CD14-positive monocyte (primary cell): ENCODE results near the gene ITGAL. TPM values are rescaled to one million over a fixed set of nuclear protein-coding genes. Genes with fewer than 3 reads are reported as not detected.

Experiments used
- DNase-seq, 3 donors: peaks; one replicate each; pipeline ENCODE4 v3.0.0-alpha.2; 2011 to 2022
- H2AFZ ChIP-seq: 2 replicates; pipeline ENCODE4 v1.6.0; 2012; ENCODE audit warnings: mild to moderate bottlenecking, low read depth, low read length, inconsistent platforms; ENCODE audit not compliant: insufficient read depth, poor library complexity, severe bottlenecking
- H3K27ac ChIP-seq, 2 donors: 1 replicate in 1 of 2; 2 replicates in 1 of 2; pipeline ENCODE4 v1.5.1; 2012 to 2013; ENCODE audit warnings: low read length in 2 of 2, control low read depth in 1 of 2, inconsistent platforms in 1 of 2, low read depth in 1 of 2, mild to moderate bottlenecking in 1 of 2
- H3K27me3 ChIP-seq, 2 donors: one replicate each; pipeline versions ENCODE4 v1.6.0 to v1.6.1; 2011 to 2013; ENCODE audit warnings: low read length in 2 of 2; ENCODE audit not compliant: control insufficient read depth in 2 of 2, insufficient read depth in 2 of 2
- H3K36me3 ChIP-seq, 2 donors: replicated peaks in 1 of 2; 1 replicate in 1 of 2; 2 replicates in 1 of 2; pipeline versions ENCODE4 v1.5.1 to v1.6.1; 2012 to 2013; ENCODE audit warnings: low read length in 2 of 2, control low read depth in 1 of 2, inconsistent platforms in 1 of 2, mild to moderate bottlenecking in 1 of 2; ENCODE audit not compliant: insufficient read depth in 2 of 2, control insufficient read depth in 1 of 2
- H3K4me1 ChIP-seq, 2 donors: 1 replicate in 1 of 2; 2 replicates in 1 of 2; pipeline versions ENCODE4 v1.5.1 to v1.6.1; 2012 to 2013; ENCODE audit warnings: low read length in 2 of 2, control low read depth in 1 of 2, inconsistent platforms in 1 of 2, mild to moderate bottlenecking in 1 of 2, moderate library complexity in 1 of 2; ENCODE audit not compliant: insufficient read depth in 2 of 2, control insufficient read depth in 1 of 2
- H3K4me2 ChIP-seq: replicated peaks from 2 replicates; pipeline ENCODE3; 2012; ENCODE audit warnings: low read length, moderate library complexity, mild to moderate bottlenecking; ENCODE audit not compliant: poor library complexity, severe bottlenecking; ENCODE audit errors: extremely low read depth
- H3K4me3 ChIP-seq, 3 experiments: fragments of 200-600 bp in 1 of 3; sonication (generic) in 1 of 3; replicated peaks in 1 of 3; 1 replicate in 2 of 3; 2 replicates in 1 of 3; pipeline ENCODE4 v1.5.1; 2011 to 2013; ENCODE audit warnings: low read length in 3 of 3, mild to moderate bottlenecking in 3 of 3, control low read depth in 2 of 3, low read depth in 2 of 3, inconsistent platforms in 1 of 3, moderate library complexity in 1 of 3
- H3K79me2 ChIP-seq: 2 replicates; pipeline ENCODE4 v1.6.0; 2012; ENCODE audit warnings: mild to moderate bottlenecking, control low read depth, inconsistent platforms, low read length, moderate library complexity; ENCODE audit not compliant: insufficient read depth
- H3K9ac ChIP-seq: 2 replicates; pipeline ENCODE4 v1.6.0; 2017; ENCODE audit warnings: low read length, mild to moderate bottlenecking; ENCODE audit not compliant: insufficient read depth, poor library complexity, severe bottlenecking
- H3K9me3 ChIP-seq, 2 donors: replicated peaks in 1 of 2; 1 replicate in 1 of 2; 2 replicates in 1 of 2; pipeline versions ENCODE4 v1.5.1 to v1.6.1; 2012 to 2013; ENCODE audit warnings: low read length in 2 of 2, control low read depth in 1 of 2; ENCODE audit not compliant: control insufficient read depth in 1 of 2, insufficient read depth in 1 of 2
- H4K20me1 ChIP-seq: 2 replicates; pipeline ENCODE4 v1.6.0; 2012; ENCODE audit warnings: mild to moderate bottlenecking, low read length, control low read depth, moderate library complexity; ENCODE audit not compliant: insufficient read depth
- H3K27ac Mint-ChIP-seq, 7 donors: one replicate each; pipeline ENCODE4 v1.8.0; 2020; ENCODE audit warnings: mild to moderate bottlenecking in 7 of 7, mixed read lengths in 7 of 7, moderate library complexity in 6 of 7, inconsistent platforms in 2 of 7
- H3K27me3 Mint-ChIP-seq, 3 donors: one replicate each; pipeline ENCODE4 v1.8.0; 2021 to 2022; ENCODE audit warnings: low read depth in 3 of 3, mild to moderate bottlenecking in 3 of 3, mixed read lengths in 3 of 3, moderate library complexity in 3 of 3, inconsistent platforms in 1 of 3
- H3K36me3 Mint-ChIP-seq, 2 donors: one replicate each; pipeline ENCODE4 v1.8.0; 2020; ENCODE audit warnings: mixed read lengths in 2 of 2, inconsistent platforms in 1 of 2, mild to moderate bottlenecking in 1 of 2
- H3K4me1 Mint-ChIP-seq: one replicate; pipeline ENCODE4 v1.8.0; 2020; ENCODE audit warnings: mild to moderate bottlenecking, mixed read lengths
- H3K4me3 Mint-ChIP-seq, 2 donors: one replicate each; pipeline ENCODE4 v1.8.0; 2020; ENCODE audit warnings: mild to moderate bottlenecking in 2 of 2, mixed read lengths in 2 of 2, moderate library complexity in 1 of 2
- H3K9me3 Mint-ChIP-seq, 7 donors: one replicate each; pipeline ENCODE4 v1.8.0; 2020 to 2022; ENCODE audit warnings: mixed read lengths in 7 of 7, mild to moderate bottlenecking in 6 of 7, moderate library complexity in 6 of 7, inconsistent platforms in 2 of 7
- WGBS: methylation state at CpG from one replicate; pipeline ENCODE4 v1.1.5; 2013; ENCODE audit warnings: missing lambda C conversion rate; ENCODE audit not compliant: insufficient coverage; 5-methylcytosine and 5-hydroxymethylcytosine counted together
- intact Hi-C, 2 donors: fragments of 100-400 bp; cut with micrococcal nuclease; formaldehyde crosslinking; loops; one replicate each; pipeline versions ENCODE4 v1.15.0 to v1.15.1; 2023
- polyA plus RNA-seq, 3 donors: library from polyadenylated mRNA; depleted of rRNA in 1 of 3; unstranded in 2 of 3; stranded (reverse) in 1 of 3; fragments of 300-500 nt in 2 of 3; fragments of >200 nt in 1 of 3; fragmentation: Illumina TruSeq in 2 of 3; gene quantifications; 1 replicate in 2 of 3; 2 replicates in 1 of 3; pipeline ENCODE4 v1.2.3, GENCODE V29; 2012 to 2021
- TF ChIP-seq, protein P1 (sequence below): fragments of 200-600 bp; IDR thresholded peaks from one replicate; pipeline ENCODE4 v1.8.0; 2022; ENCODE audit warnings: antibody characterized with exemption, mild to moderate bottlenecking

Gene ITGAL
- polyA plus RNA-seq, 3 donors: 56.8 to 474 (median 109) TPM

DNA sequence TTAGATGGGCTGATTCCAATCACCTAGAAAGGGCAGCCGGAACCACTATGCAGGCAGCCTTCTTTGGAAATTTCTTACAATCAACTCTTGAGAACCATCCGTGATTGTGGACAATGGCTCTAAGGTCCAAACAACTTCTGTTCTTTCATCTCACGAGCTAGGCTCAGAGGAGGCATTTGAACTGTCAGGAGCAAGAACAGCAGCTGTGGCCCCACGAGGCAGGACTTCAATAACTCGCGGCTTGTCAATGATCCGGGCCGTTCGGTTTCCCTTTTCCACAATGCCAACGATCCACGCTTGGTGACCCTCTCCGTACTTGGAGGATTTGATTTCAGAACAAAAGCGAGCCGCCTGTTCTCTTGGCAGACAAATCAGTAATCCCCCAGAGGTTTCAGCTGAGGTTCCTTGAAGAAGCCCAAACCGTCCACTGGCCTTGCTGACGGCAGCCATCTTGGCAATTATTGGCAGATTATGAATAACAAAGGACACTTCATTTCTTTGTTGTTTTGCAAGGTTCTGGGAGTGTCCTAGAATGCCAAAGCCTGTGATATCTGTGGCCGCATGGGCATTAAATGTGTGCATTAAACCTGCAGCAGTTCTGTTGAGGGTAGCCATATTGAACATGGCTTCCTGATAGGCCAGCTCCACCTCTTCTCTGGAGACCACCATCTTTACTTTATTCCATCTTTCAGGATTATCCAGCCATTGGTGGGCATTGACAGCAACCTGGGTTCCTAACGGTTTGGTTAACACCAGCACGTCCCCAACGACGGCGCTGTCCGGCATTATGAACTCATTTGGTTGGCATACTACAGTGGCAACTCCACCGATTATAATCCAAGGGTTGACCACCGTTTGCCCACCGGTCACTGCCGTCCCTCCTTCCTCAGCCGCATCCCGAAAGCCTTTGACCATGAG lies 28.1 kb upstream of the ITGAL start:
- H4K20me1 ChIP-seq: peaks cover 27% of the 10 kb centered on the region
- intact Hi-C loops: loop anchor here (2.0 to 10.0 kb wide), 3 partner anchors 38 to 170 kb away; partner anchors contain the start of genes ZNF689 (in 1 of the 2) and ZNF768 (in 1 of the 2)
- peaks cover 30% of the 10 kb centered on the region for H3K79me2 ChIP-seq
- H3K27ac ChIP-seq: peak overlapping the region; percentile 83 to 90
- H3K9me3 Mint-ChIP-seq: peaks cover 0 to 3% (median 0%) of the 10 kb centered on the region in 7 donors
- peaks cover 0 to 4% of the 10 kb centered on the region in 2 donors for H3K36me3 ChIP-seq
- TF ChIP-seq, protein P1, sequence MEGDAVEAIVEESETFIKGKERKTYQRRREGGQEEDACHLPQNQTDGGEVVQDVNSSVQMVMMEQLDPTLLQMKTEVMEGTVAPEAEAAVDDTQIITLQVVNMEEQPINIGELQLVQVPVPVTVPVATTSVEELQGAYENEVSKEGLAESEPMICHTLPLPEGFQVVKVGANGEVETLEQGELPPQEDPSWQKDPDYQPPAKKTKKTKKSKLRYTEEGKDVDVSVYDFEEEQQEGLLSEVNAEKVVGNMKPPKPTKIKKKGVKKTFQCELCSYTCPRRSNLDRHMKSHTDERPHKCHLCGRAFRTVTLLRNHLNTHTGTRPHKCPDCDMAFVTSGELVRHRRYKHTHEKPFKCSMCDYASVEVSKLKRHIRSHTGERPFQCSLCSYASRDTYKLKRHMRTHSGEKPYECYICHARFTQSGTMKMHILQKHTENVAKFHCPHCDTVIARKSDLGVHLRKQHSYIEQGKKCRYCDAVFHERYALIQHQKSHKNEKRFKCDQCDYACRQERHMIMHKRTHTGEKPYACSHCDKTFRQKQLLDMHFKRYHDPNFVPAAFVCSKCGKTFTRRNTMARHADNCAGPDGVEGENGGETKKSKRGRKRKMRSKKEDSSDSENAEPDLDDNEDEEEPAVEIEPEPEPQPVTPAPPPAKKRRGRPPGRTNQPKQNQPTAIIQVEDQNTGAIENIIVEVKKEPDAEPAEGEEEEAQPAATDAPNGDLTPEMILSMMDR: no peak
- peak overlapping the region in 6 of 7 donors; percentile 31 to 92 (median 89) for H3K27ac Mint-ChIP-seq
- H3K9me3 ChIP-seq: no peaks in the 10 kb centered on the region
- WGBS: 93% methylated on average over 25 of the region's 29 CpGs
- no peak for DNase-seq
- peak overlapping the region; percentile 99 for H2AFZ ChIP-seq
- peaks cover 35 to 36% of the 10 kb centered on the region in 2 donors for H3K4me1 ChIP-seq
- no peaks in the 10 kb centered on the region for H3K27me3 ChIP-seq
- H3K4me1 Mint-ChIP-seq: peaks cover 40% of the 10 kb centered on the region
- H3K4me2 ChIP-seq: peak overlapping the region; percentile 90
- peak overlapping the region; percentile 90 for H3K9ac ChIP-seq
- H3K36me3 Mint-ChIP-seq: peaks cover 11 to 13% of the 10 kb centered on the region in 2 donors
- H3K4me3 Mint-ChIP-seq: peak overlapping the region; percentile 89 to 95
- H3K27me3 Mint-ChIP-seq: peaks cover 0 to 1% (median 0%) of the 10 kb centered on the region in 3 donors
- peak overlapping the region; percentile 81 to 90 (median 85) for H3K4me3 ChIP-seq

DNA sequence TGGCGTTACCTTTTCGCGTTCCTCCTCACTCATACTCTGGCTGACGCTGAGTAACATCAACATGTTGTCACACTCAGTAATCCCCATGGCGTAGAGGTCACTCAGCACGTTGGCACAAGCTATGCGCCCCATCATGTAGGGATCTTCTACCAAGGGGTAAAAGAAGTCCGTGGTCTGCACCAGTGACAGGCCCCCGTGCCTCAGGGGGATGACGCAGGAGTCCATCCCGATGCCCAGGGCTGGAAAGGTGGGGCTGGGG lies 27.5 kb upstream of the ITGAL start:
- H3K4me3 Mint-ChIP-seq: peak overlapping the region; percentile 89 to 95
- TF ChIP-seq, protein P1: no peak
- Histone ChIP-seq H3K4me2 (peak overlapping the region; percentile 90), H4K20me1 (peaks cover 27% of the 10 kb centered on the region), H3K36me3 (peaks cover 0 to 4% of the 10 kb centered on the region in 2 donors), H2AFZ (peak overlapping the region; percentile 99), H3K27me3 (no peaks in the 10 kb centered on the region), H3K4me3 (peak overlapping the region; percentile 81 to 90 (median 85)), H3K79me2 (peaks cover 30% of the 10 kb centered on the region), H3K9me3 (no peaks in the 10 kb centered on the region), H3K4me1 (peaks cover 34 to 35% of the 10 kb centered on the region in 2 donors), H3K9ac (peak overlapping the region; percentile 90), H3K27ac (peak overlapping the region; percentile 83 to 90)
- peaks cover 11 to 13% of the 10 kb centered on the region in 2 donors for H3K36me3 Mint-ChIP-seq
- H3K4me1 Mint-ChIP-seq: peaks cover 37% of the 10 kb centered on the region
- 36% methylated on average over 8 of the region's 11 CpGs for WGBS
- no peak for DNase-seq
- intact Hi-C loops: loop anchor here (2.0 to 10.0 kb wide), 3 partner anchors 37 to 170 kb away; partner anchors contain the start of genes ZNF689 (in 1 of the 2) and ZNF768 (in 1 of the 2)
- peaks cover 0 to 3% (median 0%) of the 10 kb centered on the region in 7 donors for H3K9me3 Mint-ChIP-seq
- peak overlapping the region; percentile 31 to 92 (median 89) for H3K27ac Mint-ChIP-seq
- peaks cover 0 to 1% (median 0%) of the 10 kb centered on the region in 3 donors for H3K27me3 Mint-ChIP-seq
